ENCODE results near the gene TBC1D4. TPM values are rescaled to one million over a fixed set of nuclear protein-coding genes. Genes with fewer than 3 reads are reported as not detected.

The TBC1D4 gene
- total and polyA plus RNA-seq, 10 of the 15 experiments (the other 5 are each of a cell fraction or from before 2014, with no cell fraction given): 11.0 to 38.6 (median 25.5) TPM

- RAD21 ChIA-PET (ENCODE audit: unreplicated experiment): interaction anchor here (0.6 to 3.9 kb wide), 4 partner anchors 33 to 181 kb away, joined by 3 to 20 read pairs (median 6); partner anchors contain the start of genes TBC1D4 and UCHL3
- H3K27me3 ChIP-seq (replicated peaks in 1 of 2; ENCODE audit: control insufficient read depth in 2 of 2, insufficient read depth in 2 of 2, low read length in 1 of 2): no peaks in the 10 kb centered on the region
- POLR2A ChIA-PET: no interaction called here
- intact Hi-C loops (cut with micrococcal nuclease; ENCODE audit: unreplicated experiment) (loop anchor here (10.0 kb wide), 1 partner anchor 275 kb away; no protein-coding TSS in a partner anchor), in situ Hi-C loops (cut with MboI) (loop anchor here (5.0 kb wide), 2 partner anchors 117 to 177 kb away; partner anchors contain the start of gene UCHL3)
- H4K20me1 ChIP-seq (ENCODE audit: control insufficient read depth, insufficient read depth): no peaks in the 10 kb centered on the region
- no peak overlapping the region for H3K9ac ChIP-seq (ENCODE audit: control insufficient read depth, insufficient read depth, low read length)
- no peak for DNase-seq (ENCODE audit: low read depth, low spot score)
- no peaks in the 10 kb centered on the region; the same call in 2 of the 3 replicates for H3K9me3 ChIP-seq (replicated peaks; ENCODE audit: control insufficient read depth, insufficient read depth, low read length)
- H3K27ac ChIP-seq (ENCODE audit: control insufficient read depth, insufficient read depth): no peak overlapping the region
- no peak overlapping the region for H3K4me3 ChIP-seq
- 85% methylated on average over 3 of the region's 3 CpGs for WGBS (ENCODE audit: insufficient coverage, insufficient replicate concordance, low lambda C conversion rate, missing lambda C conversion rate)
- no peak overlapping the region for H2AFZ ChIP-seq (ENCODE audit: control insufficient read depth, low read depth, low read length)
- no peak for TF ChIP-seq SMARCA5 (IDR thresholded peaks at IDR 0.05)
- TF ChIP-seq BCLAF1 (IDR thresholded peaks at IDR 0.05): no peak
- TF ChIP-seq SIX5 (IDR thresholded peaks at IDR 0.05; ENCODE audit: low read depth, low read length, severe bottlenecking): no peak
- no peak for TF ChIP-seq ZNF274 (IDR thresholded peaks at IDR 0.05; ENCODE audit: insufficient read depth, insufficient read length)
- no peak for TF ChIP-seq CHD1 (IDR thresholded peaks at IDR 0.05; ENCODE audit: low read depth, low read length)
- no peak for TF ChIP-seq ZBTB33 (IDR thresholded peaks at IDR 0.05)
- no peak for TF ChIP-seq GABPA (IDR thresholded peaks at IDR 0.05; ENCODE audit: low read depth)
- TF ChIP-seq YY1 (IDR thresholded peaks at IDR 0.05; ENCODE audit: low read depth, low read length): no peak
- no peak for TF ChIP-seq TAF1 (IDR thresholded peaks at IDR 0.05; ENCODE audit: borderline replicate concordance, low read depth, low read length)
- FAIRE-seq: no peak
- BruUV-seq (replicated peaks): no TSS peak
- H3K4me1 ChIP-seq (ENCODE audit: control insufficient read depth, insufficient read depth, low read length): peaks cover 9% of the 10 kb centered on the region
- peaks cover 14% of the 10 kb centered on the region for H3K79me2 ChIP-seq (ENCODE audit: control insufficient read depth, insufficient read depth, low read length)
- no peak for ATAC-seq
- no peaks in the 10 kb centered on the region for H3K36me3 ChIP-seq (ENCODE audit: control insufficient read depth in 2 of 2, insufficient read depth in 2 of 2, low read length in 1 of 2)
- CTCF ChIA-PET: interaction anchor here (0.9 to 6.4 kb wide), 10 partner anchors 9 to 326 kb away, joined by 3 to 47 read pairs (median 16); partner anchors contain the start of gene TBC1D4
- SMC1A ChIA-PET (ENCODE audit: uncharacterized antibody, unreplicated experiment): interaction anchor here (0.6 to 7.3 kb wide), 9 partner anchors 10 to 211 kb away, joined by 3 to 75 read pairs (median 4); partner anchors contain the start of gene TBC1D4
- no peak overlapping the region for H3K4me2 ChIP-seq (ENCODE audit: control insufficient read depth, insufficient read depth)
Measured at GRCh38 chr13:75369981-75370380, 112.0 kb downstream of the TBC1D4 start.

Measured in GM12878 (cell line).